ENCODE data around the gene CACNA1S.

Gene CACNA1S

GRCh38 chr1:201036188-201036842 lies 75.9 kb downstream of the CACNA1S start:
- TF ChIP-seq, protein P1, sequence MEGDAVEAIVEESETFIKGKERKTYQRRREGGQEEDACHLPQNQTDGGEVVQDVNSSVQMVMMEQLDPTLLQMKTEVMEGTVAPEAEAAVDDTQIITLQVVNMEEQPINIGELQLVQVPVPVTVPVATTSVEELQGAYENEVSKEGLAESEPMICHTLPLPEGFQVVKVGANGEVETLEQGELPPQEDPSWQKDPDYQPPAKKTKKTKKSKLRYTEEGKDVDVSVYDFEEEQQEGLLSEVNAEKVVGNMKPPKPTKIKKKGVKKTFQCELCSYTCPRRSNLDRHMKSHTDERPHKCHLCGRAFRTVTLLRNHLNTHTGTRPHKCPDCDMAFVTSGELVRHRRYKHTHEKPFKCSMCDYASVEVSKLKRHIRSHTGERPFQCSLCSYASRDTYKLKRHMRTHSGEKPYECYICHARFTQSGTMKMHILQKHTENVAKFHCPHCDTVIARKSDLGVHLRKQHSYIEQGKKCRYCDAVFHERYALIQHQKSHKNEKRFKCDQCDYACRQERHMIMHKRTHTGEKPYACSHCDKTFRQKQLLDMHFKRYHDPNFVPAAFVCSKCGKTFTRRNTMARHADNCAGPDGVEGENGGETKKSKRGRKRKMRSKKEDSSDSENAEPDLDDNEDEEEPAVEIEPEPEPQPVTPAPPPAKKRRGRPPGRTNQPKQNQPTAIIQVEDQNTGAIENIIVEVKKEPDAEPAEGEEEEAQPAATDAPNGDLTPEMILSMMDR (IDR thresholded peaks at IDR 0.05; ENCODE audit: borderline replicate concordance, control extremely low read depth, extremely low read depth, insufficient read depth, missing control alignments), result no peak
- no peak for DNase-seq (ENCODE audit: low spot score)
- in situ Hi-C loops (cut with MboI; ENCODE audit: low sequenced_read_pairs, unreplicated experiment), result no loop called here

DNA sequence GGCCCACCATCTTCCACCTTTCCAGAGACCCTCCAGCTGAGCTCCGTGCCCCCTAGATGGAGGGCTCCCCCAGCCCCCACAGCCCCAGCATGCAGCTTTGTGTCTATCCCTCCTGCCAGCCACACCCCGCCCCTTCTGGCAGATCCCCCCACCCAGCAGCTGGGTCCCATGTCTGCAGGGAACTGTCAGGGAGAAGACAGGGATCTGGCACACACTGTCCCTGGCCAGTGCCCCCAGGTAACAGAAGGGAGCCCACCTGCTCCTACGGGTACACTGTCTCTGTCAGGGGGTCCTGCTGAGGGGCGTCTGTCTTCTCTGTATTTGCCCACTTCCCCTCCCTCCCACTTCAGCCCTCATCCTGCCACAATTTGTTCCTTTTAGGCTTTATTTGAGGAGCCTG lies 77.6 kb downstream of the CACNA1S start:
- in situ Hi-C loops (cut with MboI; ENCODE audit: low sequenced_read_pairs, unreplicated experiment), result no loop called here

GRCh38 chr1:201032408-201032807 lies 79.8 kb downstream of the CACNA1S start:
- TF ChIP-seq, protein P1 (IDR thresholded peaks at IDR 0.05; ENCODE audit: borderline replicate concordance, control extremely low read depth, extremely low read depth, insufficient read depth, missing control alignments), result no peak
- in situ Hi-C loops (cut with MboI; ENCODE audit: low sequenced_read_pairs, unreplicated experiment), result no loop called here
- DNase-seq (ENCODE audit: low spot score), result no peak

More for the DNA sequence above, 77.6 kb downstream of the CACNA1S start:
- no peak for DNase-seq (ENCODE audit: low spot score)
- TF ChIP-seq, protein P1 (IDR thresholded peaks at IDR 0.05; ENCODE audit: borderline replicate concordance, control extremely low read depth, extremely low read depth, insufficient read depth, missing control alignments), result no peak

DNA sequence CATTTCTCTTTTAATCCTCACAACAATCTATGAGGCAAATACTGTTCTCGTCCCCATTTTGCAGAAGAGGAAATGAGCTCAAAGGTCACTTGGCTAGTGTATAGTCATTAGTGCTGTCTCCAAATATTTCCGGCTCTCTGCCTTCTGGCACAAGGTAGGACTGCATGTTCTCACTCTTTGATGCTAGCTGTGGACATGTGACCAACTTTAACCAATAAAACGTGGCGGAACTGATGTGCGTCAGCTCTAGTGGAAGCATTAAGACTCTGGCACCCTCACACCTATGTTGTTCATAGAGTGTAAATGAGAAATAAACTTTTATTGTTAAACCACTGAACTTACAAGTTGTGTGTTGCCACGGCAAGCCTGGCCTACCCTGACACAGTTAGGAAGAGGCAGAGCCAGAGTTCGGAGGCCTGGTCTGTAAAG lies 83.8 kb downstream of the CACNA1S start:
- DNase-seq (ENCODE audit: low spot score), result no peak
- TF ChIP-seq, protein P1 (IDR thresholded peaks at IDR 0.05; ENCODE audit: borderline replicate concordance, control extremely low read depth, extremely low read depth, insufficient read depth, missing control alignments), result no peak
- in situ Hi-C loops (cut with MboI; ENCODE audit: low sequenced_read_pairs, unreplicated experiment), result no loop called here

DNA sequence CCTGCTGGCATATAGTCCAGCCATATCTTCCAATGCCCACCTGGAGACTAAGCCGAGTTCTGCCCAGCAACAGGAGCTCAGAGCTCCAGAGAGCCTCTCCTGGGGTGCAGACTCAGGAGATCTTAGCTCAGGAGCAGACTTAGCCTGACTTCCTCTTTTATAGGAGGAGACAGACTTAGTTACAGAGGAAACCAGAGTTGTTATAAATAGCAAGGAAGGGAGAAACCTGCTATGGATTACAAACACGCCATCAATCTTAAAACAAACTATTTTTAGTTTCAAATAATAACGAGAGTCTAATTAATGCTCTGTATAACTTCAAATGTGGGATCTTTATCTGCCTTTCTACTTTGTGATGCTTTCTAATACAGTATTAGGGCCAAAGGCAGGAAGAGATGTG lies 85.4 kb downstream of the CACNA1S start:
- in situ Hi-C loops (cut with MboI; ENCODE audit: low sequenced_read_pairs, unreplicated experiment), result no loop called here
- no peak for DNase-seq (ENCODE audit: low spot score)
- TF ChIP-seq, protein P1 (IDR thresholded peaks at IDR 0.05; ENCODE audit: borderline replicate concordance, control extremely low read depth, extremely low read depth, insufficient read depth, missing control alignments), result no peak

GRCh38 chr1:201026234-201026633 lies 86.0 kb downstream of the CACNA1S start:
- no peak for DNase-seq (ENCODE audit: low spot score)
- in situ Hi-C loops (cut with MboI; ENCODE audit: low sequenced_read_pairs, unreplicated experiment), result no loop called here
- TF ChIP-seq, protein P1 (IDR thresholded peaks at IDR 0.05; ENCODE audit: borderline replicate concordance, control extremely low read depth, extremely low read depth, insufficient read depth, missing control alignments), result no peak

Measured in GM13976 (cell line).